B cell (primary cell): ENCODE measurements around the gene LSM14A.
"Not testable (repeated sequence)": the region's sequence is repeated elsewhere in the genome, so short reads cannot be mapped to it uniquely, and the experiment has no call there.

Source experiments
- EZH2 ChIP-seq: IDR thresholded peaks from 2 replicates; pipeline ENCODE4 v1.6.1; 2012; ENCODE audit warnings: borderline replicate concordance, low read depth, mild to moderate bottlenecking, moderate library complexity, low read length; ENCODE audit not compliant: insufficient read depth, poor library complexity, severe bottlenecking
- TF ChIP-seq, protein P1 (sequence below): fragments of 200-600 bp; IDR thresholded peaks from one replicate; pipeline ENCODE4 v1.8.0; 2022; ENCODE audit warnings: antibody characterized with exemption, mild to moderate bottlenecking

DNA sequence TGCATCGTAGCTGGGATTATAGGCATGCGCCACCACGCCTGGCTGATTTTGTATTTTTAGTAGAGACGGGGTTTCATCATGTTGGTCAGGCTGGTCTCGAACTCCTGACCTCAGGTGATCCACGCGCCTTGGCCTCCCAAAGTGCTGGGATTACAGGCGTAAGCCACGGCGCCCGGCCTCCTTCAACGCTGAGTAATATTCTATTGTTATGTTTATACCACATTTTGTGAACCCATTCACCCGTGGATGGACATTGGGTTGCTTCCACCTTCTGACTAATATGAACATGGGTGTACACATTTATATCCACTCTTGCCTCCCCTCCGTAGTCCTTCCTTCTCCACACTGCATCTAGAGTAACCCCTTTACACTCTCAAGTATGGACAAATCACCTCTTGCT, 80.9 kb downstream of the LSM14A start:
- TF ChIP-seq, protein P1, sequence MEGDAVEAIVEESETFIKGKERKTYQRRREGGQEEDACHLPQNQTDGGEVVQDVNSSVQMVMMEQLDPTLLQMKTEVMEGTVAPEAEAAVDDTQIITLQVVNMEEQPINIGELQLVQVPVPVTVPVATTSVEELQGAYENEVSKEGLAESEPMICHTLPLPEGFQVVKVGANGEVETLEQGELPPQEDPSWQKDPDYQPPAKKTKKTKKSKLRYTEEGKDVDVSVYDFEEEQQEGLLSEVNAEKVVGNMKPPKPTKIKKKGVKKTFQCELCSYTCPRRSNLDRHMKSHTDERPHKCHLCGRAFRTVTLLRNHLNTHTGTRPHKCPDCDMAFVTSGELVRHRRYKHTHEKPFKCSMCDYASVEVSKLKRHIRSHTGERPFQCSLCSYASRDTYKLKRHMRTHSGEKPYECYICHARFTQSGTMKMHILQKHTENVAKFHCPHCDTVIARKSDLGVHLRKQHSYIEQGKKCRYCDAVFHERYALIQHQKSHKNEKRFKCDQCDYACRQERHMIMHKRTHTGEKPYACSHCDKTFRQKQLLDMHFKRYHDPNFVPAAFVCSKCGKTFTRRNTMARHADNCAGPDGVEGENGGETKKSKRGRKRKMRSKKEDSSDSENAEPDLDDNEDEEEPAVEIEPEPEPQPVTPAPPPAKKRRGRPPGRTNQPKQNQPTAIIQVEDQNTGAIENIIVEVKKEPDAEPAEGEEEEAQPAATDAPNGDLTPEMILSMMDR, result not testable (repeated sequence)
- TF ChIP-seq EZH2, result not testable (repeated sequence)
